ENCODE measurements around the gene LRRC36.
"Not testable (repeated sequence)": the region's sequence is repeated elsewhere in the genome, so short reads cannot be mapped to it uniquely, and the experiment has no call there.

The LRRC36 gene

GRCh38 chr16:67345401-67345800 is 18.8 kb downstream of the LRRC36 start:
- DNase-seq, result peak; percentile 4

DNA sequence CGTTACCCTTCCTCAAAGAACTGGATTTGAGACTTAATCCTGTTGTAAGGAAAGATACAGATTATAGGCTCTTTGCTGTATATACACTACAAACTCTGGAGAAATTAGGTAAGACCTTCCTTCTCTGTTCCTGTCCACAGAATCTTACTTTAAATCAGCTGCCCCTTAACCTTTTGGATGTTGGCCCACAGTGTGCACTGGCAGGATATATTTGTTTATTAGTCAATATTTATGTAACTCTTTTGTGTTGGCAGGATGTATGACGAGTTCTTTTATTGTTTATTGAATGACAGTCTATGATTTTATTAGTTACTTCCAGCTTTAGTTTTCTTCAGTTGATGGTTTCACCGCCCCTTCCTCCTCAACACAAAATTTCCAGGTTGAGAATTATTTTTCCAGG is 19.7 kb downstream of the LRRC36 start:
- DNase-seq, result peak; percentile 58

GRCh38 chr16:67349172-67349571 is 22.6 kb downstream of the LRRC36 start:
- DNase-seq, result peak; percentile 75

GRCh38 chr16:67350324-67350723 is 23.7 kb downstream of the LRRC36 start:
- no peak for DNase-seq

- not testable (repeated sequence) for DNase-seq
Observed at GRCh38 chr16:67352463-67352862, 25.8 kb downstream of the LRRC36 start.

DNA sequence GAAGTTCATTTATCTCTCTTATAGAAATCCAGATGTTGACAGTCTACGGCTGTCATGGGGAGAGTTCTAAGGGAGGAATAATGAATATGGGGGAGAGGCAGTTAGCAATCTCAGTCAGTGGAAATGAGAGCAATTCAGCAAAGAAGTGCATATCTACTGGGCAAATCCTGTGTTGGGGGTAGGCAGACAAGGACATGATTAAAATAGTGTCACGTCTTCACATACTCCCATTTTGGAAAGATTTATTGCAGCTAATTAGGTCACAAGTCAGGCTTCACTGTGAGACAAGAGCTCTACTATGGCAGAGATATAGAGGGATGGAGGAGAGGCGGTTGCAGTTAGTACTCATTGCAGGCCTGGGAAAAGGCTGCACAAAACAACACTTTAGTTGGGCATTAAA is 29.8 kb downstream of the LRRC36 start:
- DNase-seq, result no peak

- peak; percentile 65 for DNase-seq
Observed at GRCh38 chr16:67357561-67357960, 30.9 kb downstream of the LRRC36 start.

GRCh38 chr16:67359540-67360269 is 33.1 kb downstream of the LRRC36 start:
- not testable (repeated sequence) for DNase-seq

DNA sequence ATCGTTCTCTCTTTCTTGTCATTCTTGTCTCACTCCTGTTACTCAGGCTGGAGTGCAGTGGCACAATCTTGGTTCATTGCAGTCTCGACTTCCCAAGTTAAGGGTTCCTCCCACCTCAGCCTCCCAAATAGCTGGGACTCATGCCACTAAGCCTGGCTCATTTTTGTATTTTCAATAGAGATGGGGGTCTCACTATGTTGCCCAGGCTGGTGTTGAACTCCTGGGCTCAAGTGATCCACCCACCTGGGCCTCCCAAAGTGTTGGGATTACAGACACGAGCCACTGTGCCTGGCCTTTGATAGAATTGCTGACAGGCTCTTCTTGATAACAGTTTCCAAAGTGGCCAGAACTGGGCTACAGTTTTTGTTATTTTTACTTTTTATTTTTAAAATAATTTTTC is 34.4 kb downstream of the LRRC36 start:
- no peak for DNase-seq

- peak; percentile 16 for DNase-seq
Observed at GRCh38 chr16:67364600-67365235, 38.1 kb downstream of the LRRC36 start.

DNA sequence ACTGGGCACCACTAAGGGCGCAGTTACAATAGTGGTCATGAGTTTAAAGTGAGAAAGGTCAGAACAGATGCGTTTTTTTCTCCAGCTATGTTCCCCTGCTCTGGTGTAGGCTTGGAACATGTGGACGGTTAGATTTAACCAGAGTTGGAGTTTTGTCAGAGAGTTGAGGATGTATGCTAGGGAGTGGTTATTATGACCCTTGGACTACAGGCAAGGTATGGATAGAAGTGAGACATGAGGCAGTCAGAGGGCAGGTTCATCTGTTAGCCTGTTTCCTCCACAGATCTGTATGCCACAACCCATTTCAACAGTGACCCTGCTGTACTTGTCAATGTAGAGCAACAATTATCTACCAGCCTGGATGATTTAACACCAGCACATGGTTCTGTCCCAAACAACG is 44.0 kb downstream of the LRRC36 start:
- DNase-seq, result no peak

GRCh38 chr16:67372664-67373063 is 46.0 kb downstream of the LRRC36 start:
- DNase-seq, result peak; percentile 30

DNA sequence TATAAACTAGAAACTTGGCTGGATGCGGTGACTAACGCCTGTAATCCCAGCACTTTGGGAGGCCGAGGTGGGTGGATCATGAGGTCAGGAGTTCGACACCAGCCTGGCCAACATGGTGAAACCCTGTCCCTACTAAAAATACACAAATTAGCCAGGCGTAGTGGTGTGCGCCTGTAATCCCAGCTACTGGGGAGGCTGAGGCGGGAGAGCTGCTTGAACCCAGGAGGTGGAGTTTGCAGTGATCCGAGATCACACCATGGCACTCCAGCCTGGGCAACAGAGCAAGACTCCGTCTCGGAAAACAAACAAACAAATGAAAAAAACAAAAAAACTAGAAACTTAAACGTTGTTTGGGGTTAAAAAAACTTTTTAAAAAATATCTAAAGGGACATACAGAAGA is 49.4 kb downstream of the LRRC36 start:
- not testable (repeated sequence) for DNase-seq

GRCh38 chr16:67378642-67379041 is 52.0 kb downstream of the LRRC36 start:
- no peak for DNase-seq

DNA sequence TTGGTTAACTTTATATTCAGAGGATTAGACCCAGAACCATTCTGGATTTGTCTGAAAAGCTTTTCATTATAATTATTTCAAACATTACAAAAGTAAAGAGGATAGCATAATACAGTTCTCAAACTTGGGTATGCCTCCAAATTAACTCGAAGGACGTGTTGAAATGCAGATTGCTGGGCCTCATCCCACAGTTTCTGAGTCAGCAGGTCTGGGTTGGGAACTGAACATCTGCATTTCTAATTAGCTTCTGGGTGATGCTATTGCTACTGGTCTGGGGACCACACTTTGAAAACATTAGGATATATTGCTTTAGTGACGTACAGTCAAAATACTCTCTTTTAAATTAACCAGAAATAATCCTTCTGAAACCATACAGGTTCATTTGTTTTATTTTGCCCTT is 56.7 kb downstream of the LRRC36 start:
- DNase-seq, result no peak

DNA sequence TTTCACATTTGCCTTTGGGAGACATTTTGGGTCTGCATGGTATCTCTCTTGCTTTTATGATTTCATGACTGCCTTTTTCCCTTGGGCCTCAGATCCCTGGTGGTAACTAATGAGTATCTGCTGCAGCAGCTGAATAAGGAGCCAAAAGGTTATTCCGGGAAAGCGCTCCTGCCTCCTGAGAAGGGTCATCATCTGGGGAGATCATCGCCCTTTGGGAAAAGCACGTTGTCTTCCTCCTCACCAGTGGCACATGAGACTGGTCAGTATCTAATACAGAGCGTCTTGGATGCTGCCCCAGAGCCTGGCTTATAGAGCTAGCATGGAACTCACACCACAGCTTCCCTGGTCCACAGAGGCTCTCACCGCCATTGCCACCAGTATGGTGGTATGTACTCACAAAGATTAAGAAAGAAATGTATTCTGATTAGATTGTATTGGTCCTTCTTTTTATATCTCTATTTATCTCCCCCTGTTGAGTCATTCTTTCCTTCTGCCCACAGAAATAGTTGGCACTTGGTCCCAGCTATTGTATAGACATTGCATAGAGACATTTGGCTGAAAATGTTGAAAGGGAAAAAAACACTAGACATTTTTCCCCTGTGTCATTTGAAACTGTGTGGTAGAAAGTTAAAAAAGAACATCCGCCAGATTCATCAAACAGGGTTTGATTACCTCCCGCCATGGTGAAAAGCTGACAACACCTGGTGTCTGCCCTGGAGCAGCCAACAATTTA is 58.3 kb downstream of the LRRC36 start:
- no peak for DNase-seq

GRCh38 chr16:67386861-67387455 is 60.3 kb downstream of the LRRC36 start:
- DNase-seq, result no peak

DNA sequence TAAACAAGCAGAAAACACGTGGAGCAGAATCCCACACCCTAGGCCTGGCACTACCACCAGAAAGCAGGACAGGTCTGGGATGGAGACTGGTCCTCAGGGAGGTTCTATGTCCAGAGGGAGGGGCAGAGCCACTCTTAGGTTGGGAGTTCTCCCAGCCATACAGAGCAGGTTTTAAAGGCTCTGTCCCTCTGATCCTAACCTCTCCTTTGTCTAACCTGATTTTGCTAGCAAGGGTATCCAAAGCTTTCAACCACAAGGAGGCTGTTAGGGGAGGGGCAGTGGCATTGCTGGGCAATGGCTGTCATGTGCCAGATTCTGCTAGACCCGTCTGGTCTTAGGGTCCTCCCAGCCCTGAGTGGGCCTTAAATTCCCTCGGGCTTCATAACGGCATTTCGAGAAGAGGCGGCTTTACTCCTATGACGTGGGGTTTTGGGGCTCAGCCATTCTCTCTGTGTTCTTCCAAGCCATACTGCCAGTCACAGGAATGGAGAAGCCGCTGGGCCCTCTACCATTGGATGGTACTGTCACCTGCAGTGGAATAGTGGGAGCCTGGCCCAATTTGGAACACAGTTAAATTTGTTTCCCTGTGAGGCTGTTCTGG is 61.0 kb downstream of the LRRC36 start:
- no peak for DNase-seq

- DNase-seq, result no peak
Observed at GRCh38 chr16:67388191-67388590, 61.6 kb downstream of the LRRC36 start.

GRCh38 chr16:67388591-67388990 is 62.0 kb downstream of the LRRC36 start:
- no peak for DNase-seq

DNA sequence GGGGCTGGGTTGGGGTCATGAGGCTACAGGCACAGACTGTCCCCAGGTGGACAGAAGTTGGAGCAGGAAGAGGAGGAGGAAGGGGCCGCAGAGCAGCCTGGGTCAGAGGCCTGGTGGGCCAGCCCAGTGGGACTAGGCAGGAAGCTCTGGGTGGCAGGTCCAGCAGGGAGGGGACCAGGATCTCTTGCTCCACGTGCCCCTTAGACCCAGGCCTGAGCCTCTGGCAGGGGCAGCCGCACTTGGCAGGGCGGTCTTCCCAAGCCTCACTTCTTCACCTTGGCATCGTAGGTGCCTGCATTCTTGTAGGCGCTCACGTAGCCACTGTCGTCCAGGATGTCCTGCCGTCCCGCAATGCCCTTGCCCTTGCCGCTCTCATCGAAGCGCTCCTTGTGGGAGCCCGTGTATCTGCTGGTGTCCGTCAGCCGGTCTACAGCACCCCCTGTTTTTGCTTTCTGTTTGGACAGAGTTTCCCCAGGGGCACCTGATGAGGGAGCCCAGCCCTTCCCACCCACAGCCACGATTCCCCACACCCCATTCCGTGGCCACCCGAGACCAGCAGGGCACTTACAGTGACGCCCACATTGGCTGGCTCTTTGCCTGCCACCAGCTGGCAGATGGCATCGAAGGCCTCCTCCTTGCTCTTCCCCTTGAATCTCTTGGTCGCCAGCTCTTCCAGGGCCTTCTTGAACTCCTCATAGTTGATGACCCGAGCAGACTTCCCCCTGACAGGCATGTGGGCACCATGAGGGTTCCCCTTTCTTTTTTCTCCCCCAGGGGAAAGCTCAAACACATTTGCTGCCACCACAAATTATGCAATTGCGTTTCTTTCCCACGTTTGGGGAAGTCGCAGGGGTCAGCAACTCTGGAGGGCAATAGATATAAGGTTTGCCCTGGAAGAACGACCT is 63.5 kb downstream of the LRRC36 start:
- DNase-seq, result no peak

- DNase-seq, result no peak
Observed at GRCh38 chr16:67390816-67391423, 64.3 kb downstream of the LRRC36 start.
